Transverse colon (tissue), 3 donors: ENCODE measurements around the gene DLX3.

ENCODE experiments used
- POLR2A ChIP-seq: fragments of 450-650 bp; IDR thresholded peaks from one replicate; pipeline ENCODE4 v1.6.1; 2016; ENCODE audit warnings: antibody characterized with exemption, mild to moderate bottlenecking, moderate library complexity
- TF ChIP-seq, protein P1 (sequence below), 5 experiments: fragments of 200-600 bp in 3 of 5; fragments of 450-650 bp in 2 of 5; sonication (generic) in 3 of 5; IDR thresholded peaks; 1 replicate in 2 of 5; 2 replicates in 3 of 5; pipeline ENCODE4 v1.5.1; 2016 to 2017; ENCODE audit warnings: antibody characterized with exemption in 5 of 5, inconsistent platforms in 3 of 5, mild to moderate bottlenecking in 2 of 5, moderate library complexity in 1 of 5

DNA sequence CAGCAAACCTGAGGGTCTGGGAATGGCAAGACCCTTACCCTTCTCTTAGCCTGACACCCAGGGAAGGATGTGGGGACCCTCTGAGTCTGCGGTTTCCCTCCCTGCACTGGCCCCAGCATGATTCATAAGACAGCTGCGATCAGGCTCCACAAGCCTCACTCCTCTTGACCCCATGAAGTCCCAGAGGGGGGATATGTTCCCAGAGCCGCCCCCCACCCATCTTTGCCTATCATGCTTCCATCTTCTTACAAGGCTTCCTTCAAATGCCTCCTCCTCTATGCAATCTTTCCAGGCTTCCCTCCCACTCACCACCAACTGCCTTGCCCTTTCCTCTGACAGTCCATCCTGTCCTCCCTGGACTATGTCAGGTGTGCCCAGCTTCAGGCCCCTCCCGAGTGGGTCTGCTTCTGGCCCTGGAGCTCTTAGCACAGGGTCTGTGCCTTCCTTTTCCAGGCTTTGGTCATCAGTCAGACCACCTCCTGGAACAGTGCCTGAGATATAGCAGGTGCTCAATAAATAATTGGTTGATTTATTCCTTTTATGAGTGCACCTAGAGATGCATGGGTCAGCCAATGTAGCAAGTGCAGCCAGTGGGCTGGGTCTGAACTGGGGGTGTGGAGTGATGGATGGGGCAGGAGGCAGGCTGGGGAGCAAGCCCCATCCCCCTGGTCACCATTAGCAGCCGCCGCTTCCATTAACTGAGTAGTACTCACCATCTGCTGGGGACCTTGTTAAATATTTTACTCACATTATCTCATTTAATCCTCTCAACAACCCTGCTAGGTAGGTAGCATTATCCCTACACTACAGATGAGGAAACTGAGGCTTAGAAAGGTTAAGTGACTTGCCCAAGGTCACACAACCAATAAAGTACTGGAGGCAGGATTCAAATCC is 8.4 kb downstream of the DLX3 start:
- TF ChIP-seq, protein P1, sequence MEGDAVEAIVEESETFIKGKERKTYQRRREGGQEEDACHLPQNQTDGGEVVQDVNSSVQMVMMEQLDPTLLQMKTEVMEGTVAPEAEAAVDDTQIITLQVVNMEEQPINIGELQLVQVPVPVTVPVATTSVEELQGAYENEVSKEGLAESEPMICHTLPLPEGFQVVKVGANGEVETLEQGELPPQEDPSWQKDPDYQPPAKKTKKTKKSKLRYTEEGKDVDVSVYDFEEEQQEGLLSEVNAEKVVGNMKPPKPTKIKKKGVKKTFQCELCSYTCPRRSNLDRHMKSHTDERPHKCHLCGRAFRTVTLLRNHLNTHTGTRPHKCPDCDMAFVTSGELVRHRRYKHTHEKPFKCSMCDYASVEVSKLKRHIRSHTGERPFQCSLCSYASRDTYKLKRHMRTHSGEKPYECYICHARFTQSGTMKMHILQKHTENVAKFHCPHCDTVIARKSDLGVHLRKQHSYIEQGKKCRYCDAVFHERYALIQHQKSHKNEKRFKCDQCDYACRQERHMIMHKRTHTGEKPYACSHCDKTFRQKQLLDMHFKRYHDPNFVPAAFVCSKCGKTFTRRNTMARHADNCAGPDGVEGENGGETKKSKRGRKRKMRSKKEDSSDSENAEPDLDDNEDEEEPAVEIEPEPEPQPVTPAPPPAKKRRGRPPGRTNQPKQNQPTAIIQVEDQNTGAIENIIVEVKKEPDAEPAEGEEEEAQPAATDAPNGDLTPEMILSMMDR (IDR thresholded peaks at IDR 0.05), result no peak
- no peak for TF ChIP-seq POLR2A
